ENCODE measurements around the gene MFN1. TPM values are rescaled to one million over a fixed set of nuclear protein-coding genes. Genes with fewer than 3 reads are reported as not detected.
A peak's percentile ranks its signal among the peaks of the same experiment; 100 is the strongest.

Gene MFN1
- total and polyA plus RNA-seq, 2 of the 13 experiments (the other 11 are each of a cell fraction or from before 2014, with no cell fraction given) = 25.2 to 37.5 TPM

GRCh38 chr3:179323197-179324110 lies 24.1 kb upstream of the MFN1 start (continued):
- TF ChIP-seq, protein P1, sequence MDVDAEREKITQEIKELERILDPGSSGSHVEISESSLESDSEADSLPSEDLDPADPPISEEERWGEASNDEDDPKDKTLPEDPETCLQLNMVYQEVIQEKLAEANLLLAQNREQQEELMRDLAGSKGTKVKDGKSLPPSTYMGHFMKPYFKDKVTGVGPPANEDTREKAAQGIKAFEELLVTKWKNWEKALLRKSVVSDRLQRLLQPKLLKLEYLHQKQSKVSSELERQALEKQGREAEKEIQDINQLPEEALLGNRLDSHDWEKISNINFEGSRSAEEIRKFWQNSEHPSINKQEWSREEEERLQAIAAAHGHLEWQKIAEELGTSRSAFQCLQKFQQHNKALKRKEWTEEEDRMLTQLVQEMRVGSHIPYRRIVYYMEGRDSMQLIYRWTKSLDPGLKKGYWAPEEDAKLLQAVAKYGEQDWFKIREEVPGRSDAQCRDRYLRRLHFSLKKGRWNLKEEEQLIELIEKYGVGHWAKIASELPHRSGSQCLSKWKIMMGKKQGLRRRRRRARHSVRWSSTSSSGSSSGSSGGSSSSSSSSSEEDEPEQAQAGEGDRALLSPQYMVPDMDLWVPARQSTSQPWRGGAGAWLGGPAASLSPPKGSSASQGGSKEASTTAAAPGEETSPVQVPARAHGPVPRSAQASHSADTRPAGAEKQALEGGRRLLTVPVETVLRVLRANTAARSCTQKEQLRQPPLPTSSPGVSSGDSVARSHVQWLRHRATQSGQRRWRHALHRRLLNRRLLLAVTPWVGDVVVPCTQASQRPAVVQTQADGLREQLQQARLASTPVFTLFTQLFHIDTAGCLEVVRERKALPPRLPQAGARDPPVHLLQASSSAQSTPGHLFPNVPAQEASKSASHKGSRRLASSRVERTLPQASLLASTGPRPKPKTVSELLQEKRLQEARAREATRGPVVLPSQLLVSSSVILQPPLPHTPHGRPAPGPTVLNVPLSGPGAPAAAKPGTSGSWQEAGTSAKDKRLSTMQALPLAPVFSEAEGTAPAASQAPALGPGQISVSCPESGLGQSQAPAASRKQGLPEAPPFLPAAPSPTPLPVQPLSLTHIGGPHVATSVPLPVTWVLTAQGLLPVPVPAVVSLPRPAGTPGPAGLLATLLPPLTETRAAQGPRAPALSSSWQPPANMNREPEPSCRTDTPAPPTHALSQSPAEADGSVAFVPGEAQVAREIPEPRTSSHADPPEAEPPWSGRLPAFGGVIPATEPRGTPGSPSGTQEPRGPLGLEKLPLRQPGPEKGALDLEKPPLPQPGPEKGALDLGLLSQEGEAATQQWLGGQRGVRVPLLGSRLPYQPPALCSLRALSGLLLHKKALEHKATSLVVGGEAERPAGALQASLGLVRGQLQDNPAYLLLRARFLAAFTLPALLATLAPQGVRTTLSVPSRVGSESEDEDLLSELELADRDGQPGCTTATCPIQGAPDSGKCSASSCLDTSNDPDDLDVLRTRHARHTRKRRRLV (CRISPR knock-in tag; IDR thresholded peaks at IDR 0.05) = no peak
- TF ChIP-seq ZNF883 (CRISPR knock-in tag; IDR thresholded peaks at IDR 0.05; ENCODE audit: not compliant biosample characterization) = no peak
- TF ChIP-seq ISX (CRISPR knock-in tag; conservative IDR thresholded peaks at IDR 0.05) = 0 out of 2 replicates have a peak, but pooled peaks have one; percentile 13
- TF ChIP-seq ZNF329 (CRISPR knock-in tag; IDR thresholded peaks at IDR 0.05; ENCODE audit: low read depth) = peak; percentile 3; the same call in 1 of the 2 replicates
- no peak for TF ChIP-seq FOXO1 (CRISPR knock-in tag; IDR thresholded peaks at IDR 0.05)
- TF ChIP-seq ARNTL (CRISPR knock-in tag; IDR thresholded peaks at IDR 0.05) = no peak
- TF ChIP-seq RXRB (CRISPR knock-in tag; IDR thresholded peaks at IDR 0.05; ENCODE audit: borderline replicate concordance) = no peak
- no peak for TF ChIP-seq RAD51 (IDR thresholded peaks at IDR 0.05; ENCODE audit: borderline replicate concordance)
- 0 out of 2 replicates have a peak, but pooled peaks have one; percentile 48 for TF ChIP-seq ZNF264 (CRISPR knock-in tag; IDR thresholded peaks at IDR 0.05)
- TF ChIP-seq ZNF343 (CRISPR knock-in tag; IDR thresholded peaks at IDR 0.05) = no peak; the same call in 1 of the 2 replicates
- no peak for TF ChIP-seq MYNN (CRISPR knock-in tag; IDR thresholded peaks at IDR 0.05; ENCODE audit: low read depth)
- TF ChIP-seq ZNF562 (CRISPR knock-in tag; IDR thresholded peaks at IDR 0.05; ENCODE audit: borderline replicate concordance) = no peak
- no peak for TF ChIP-seq ZNF552 (CRISPR knock-in tag; IDR thresholded peaks at IDR 0.05; ENCODE audit: borderline replicate concordance)
- no peak for TF ChIP-seq SPEN (CRISPR knock-in tag; IDR thresholded peaks at IDR 0.05; ENCODE audit: low read depth)
- TF ChIP-seq ZKSCAN1 (IDR thresholded peaks at IDR 0.05; ENCODE audit: low read length) = no peak
- TF ChIP-seq, protein P2, sequence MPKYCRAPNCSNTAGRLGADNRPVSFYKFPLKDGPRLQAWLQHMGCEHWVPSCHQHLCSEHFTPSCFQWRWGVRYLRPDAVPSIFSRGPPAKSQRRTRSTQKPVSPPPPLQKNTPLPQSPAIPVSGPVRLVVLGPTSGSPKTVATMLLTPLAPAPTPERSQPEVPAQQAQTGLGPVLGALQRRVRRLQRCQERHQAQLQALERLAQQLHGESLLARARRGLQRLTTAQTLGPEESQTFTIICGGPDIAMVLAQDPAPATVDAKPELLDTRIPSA (CRISPR knock-in tag; IDR thresholded peaks at IDR 0.05; ENCODE audit: borderline replicate concordance) = 0 out of 2 replicates have a peak, but pooled peaks have one; percentile 79
- no peak for TF ChIP-seq ADNP (CRISPR knock-in tag; IDR thresholded peaks at IDR 0.05)
- peak; percentile 65; the same call in 1 of the 2 replicates for TF ChIP-seq SIN3A (IDR thresholded peaks at IDR 0.05; ENCODE audit: borderline replicate concordance, low read depth, low read length)
- TF ChIP-seq NCOA1 (CRISPR knock-in tag; IDR thresholded peaks at IDR 0.05) = no peak
- no peak for TF ChIP-seq SMC3 (IDR thresholded peaks at IDR 0.05; ENCODE audit: low read length)
- no peak for TF ChIP-seq TSC22D2 (CRISPR knock-in tag; IDR thresholded peaks at IDR 0.05; ENCODE audit: borderline replicate concordance)
- TF ChIP-seq ZBTB8A (CRISPR knock-in tag; IDR thresholded peaks at IDR 0.05; ENCODE audit: borderline replicate concordance, low read depth) = no peak
- no peak for TF ChIP-seq ZNF207 (IDR thresholded peaks at IDR 0.05; ENCODE audit: borderline replicate concordance)
- TF ChIP-seq ZNF839 (CRISPR knock-in tag; IDR thresholded peaks at IDR 0.05; ENCODE audit: borderline replicate concordance) = no peak
- no peak for TF ChIP-seq ZNF749 (CRISPR knock-in tag; IDR thresholded peaks at IDR 0.05; ENCODE audit: borderline replicate concordance)
- no peak for TF ChIP-seq ELF1 (CRISPR knock-in tag; IDR thresholded peaks at IDR 0.05)
